HepG2 (cell line): ENCODE measurements around the gene COPZ2. TPM values are rescaled to one million over a fixed set of nuclear protein-coding genes. Genes with fewer than 3 reads are reported as not detected.
A peak's percentile ranks its signal among the peaks of the same experiment; 100 is the strongest.

ENCODE experiments used
- ARID2 ChIP-seq: sonication (generic); formaldehyde crosslinking; IDR thresholded peaks from 2 replicates; pipeline ENCODE4 v1.8.1; 2022; ENCODE audit warnings: mild to moderate bottlenecking, missing genetic modification reagents, borderline replicate concordance
- CBFB ChIP-seq: sonication (generic); formaldehyde crosslinking; IDR thresholded peaks from 2 replicates; pipeline ENCODE4 v1.4.0; 2020; ENCODE audit warnings: missing genetic modification reagents
- GPN1 ChIP-seq: sonication (generic); formaldehyde crosslinking; IDR thresholded peaks from 2 replicates; pipeline ENCODE4 v1.5.1; 2020; ENCODE audit warnings: missing genetic modification reagents, borderline replicate concordance
- MZF1 ChIP-seq: sonication (generic); formaldehyde crosslinking; IDR thresholded peaks from 2 replicates; pipeline ENCODE4 v1.8.1; 2023; ENCODE audit warnings: mild to moderate bottlenecking, missing genetic modification reagents, borderline replicate concordance
- NR2F1 ChIP-seq, 2 experiments: fragments of 450-650 bp in 1 of 2; formaldehyde crosslinking in 1 of 2; IDR thresholded peaks; 2 replicates each; pipeline versions ENCODE4 v1.5.0 to v1.6.1; 2016 to 2020; ENCODE audit warnings: mild to moderate bottlenecking in 1 of 2, missing compliant biosample characterization in 1 of 2, missing genetic modification reagents in 1 of 2, moderate library complexity in 1 of 2
- REXO4 ChIP-seq: sonication (generic); formaldehyde crosslinking; IDR thresholded peaks from 2 replicates; pipeline ENCODE4 v1.8.0; 2022; ENCODE audit warnings: missing genetic modification reagents, mild to moderate bottlenecking, borderline replicate concordance
- SALL2 ChIP-seq: sonication (generic); formaldehyde crosslinking; IDR thresholded peaks from 2 replicates; pipeline ENCODE4 v1.8.1; 2023; ENCODE audit warnings: mild to moderate bottlenecking, missing genetic modification reagents, inconsistent platforms
- SP5 ChIP-seq: IDR thresholded peaks from 2 replicates; pipeline ENCODE4 v1.6.1; 2016; ENCODE audit warnings: low read depth, borderline replicate concordance
- TCF7 ChIP-seq: sonication (generic); IDR thresholded peaks from 2 replicates; pipeline ENCODE4 v1.6.1; 2016; ENCODE audit warnings: antibody characterized with exemption, low read depth
- ZNF143 ChIP-seq: sonication (generic); formaldehyde crosslinking; IDR thresholded peaks from 2 replicates; pipeline ENCODE4 v1.4.0; 2020; ENCODE audit warnings: missing genetic modification reagents
- ZNF275 ChIP-seq: sonication (generic); formaldehyde crosslinking; IDR thresholded peaks from 2 replicates; pipeline ENCODE4 v1.8.0; 2022; ENCODE audit warnings: missing genetic modification reagents, mild to moderate bottlenecking, inconsistent platforms, borderline replicate concordance
- ZNF431 ChIP-seq: sonication (generic); formaldehyde crosslinking; IDR thresholded peaks from 2 replicates; pipeline ENCODE4 v1.9.0; 2022; ENCODE audit warnings: missing genetic modification reagents, low read depth, mild to moderate bottlenecking, borderline replicate concordance
- ZNF652 ChIP-seq: IDR thresholded peaks from 2 replicates; pipeline ENCODE4 v1.6.1; 2016; ENCODE audit warnings: low read depth, borderline replicate concordance
- ZNF776 ChIP-seq: sonication (generic); formaldehyde crosslinking; IDR thresholded peaks from 2 replicates; pipeline ENCODE4 v1.4.0; 2020; ENCODE audit warnings: mild to moderate bottlenecking, missing genetic modification reagents
- polyA plus RNA-seq, 8 experiments: library from polyadenylated mRNA; depleted of rRNA in 3 of 8; stranded (reverse) in 7 of 8; unstranded in 1 of 8; fragments of >200 nt; fragmentation: Illumina TruSeq in 4 of 8; extraction: Trizol in 4 of 8; gene quantifications; 2 replicates each; pipeline versions ENCODE4 v1.2.1 to v1.2.3, GENCODE V29; 2011 to 2016; ENCODE audit warnings: low read depth in 4 of 8, missing spikeins in 1 of 8, mixed read lengths in 1 of 8; ENCODE audit not compliant: insufficient read depth in 1 of 8
- total RNA-seq, 5 experiments: library from RNA; depleted of rRNA; stranded (reverse); fragments of >200 nt; fragmentation: Illumina TruSeq; extraction: Trizol; gene quantifications; 2 replicates each; pipeline ENCODE4 v1.2.3, GENCODE V29; 2016; ENCODE audit warnings: low read depth in 1 of 5
- TF ChIP-seq, protein P1 (sequence below): sonication (generic); formaldehyde crosslinking; IDR thresholded peaks from 2 replicates; pipeline ENCODE4 v1.5.0; 2020; ENCODE audit warnings: mild to moderate bottlenecking, missing genetic modification reagents, borderline replicate concordance
- TF ChIP-seq, protein P2 (sequence below): sonication (generic); formaldehyde crosslinking; IDR thresholded peaks from 2 replicates; pipeline ENCODE4 v1.8.0; 2022; ENCODE audit warnings: mild to moderate bottlenecking, missing genetic modification reagents
- TF ChIP-seq, protein P3 (sequence below): sonication (generic); formaldehyde crosslinking; IDR thresholded peaks from 2 replicates; pipeline ENCODE4 v1.4.0; 2020; ENCODE audit warnings: missing genetic modification reagents

The COPZ2 gene
- total and polyA plus RNA-seq, 2 of the 13 experiments (the other 11 are each of a cell fraction or from before 2014, with no cell fraction given), result 0.61 to 1.5 TPM

GRCh38 chr17:48036693-48037035 is 933 bp downstream of the COPZ2 start (continued):
- TF ChIP-seq, protein P1, sequence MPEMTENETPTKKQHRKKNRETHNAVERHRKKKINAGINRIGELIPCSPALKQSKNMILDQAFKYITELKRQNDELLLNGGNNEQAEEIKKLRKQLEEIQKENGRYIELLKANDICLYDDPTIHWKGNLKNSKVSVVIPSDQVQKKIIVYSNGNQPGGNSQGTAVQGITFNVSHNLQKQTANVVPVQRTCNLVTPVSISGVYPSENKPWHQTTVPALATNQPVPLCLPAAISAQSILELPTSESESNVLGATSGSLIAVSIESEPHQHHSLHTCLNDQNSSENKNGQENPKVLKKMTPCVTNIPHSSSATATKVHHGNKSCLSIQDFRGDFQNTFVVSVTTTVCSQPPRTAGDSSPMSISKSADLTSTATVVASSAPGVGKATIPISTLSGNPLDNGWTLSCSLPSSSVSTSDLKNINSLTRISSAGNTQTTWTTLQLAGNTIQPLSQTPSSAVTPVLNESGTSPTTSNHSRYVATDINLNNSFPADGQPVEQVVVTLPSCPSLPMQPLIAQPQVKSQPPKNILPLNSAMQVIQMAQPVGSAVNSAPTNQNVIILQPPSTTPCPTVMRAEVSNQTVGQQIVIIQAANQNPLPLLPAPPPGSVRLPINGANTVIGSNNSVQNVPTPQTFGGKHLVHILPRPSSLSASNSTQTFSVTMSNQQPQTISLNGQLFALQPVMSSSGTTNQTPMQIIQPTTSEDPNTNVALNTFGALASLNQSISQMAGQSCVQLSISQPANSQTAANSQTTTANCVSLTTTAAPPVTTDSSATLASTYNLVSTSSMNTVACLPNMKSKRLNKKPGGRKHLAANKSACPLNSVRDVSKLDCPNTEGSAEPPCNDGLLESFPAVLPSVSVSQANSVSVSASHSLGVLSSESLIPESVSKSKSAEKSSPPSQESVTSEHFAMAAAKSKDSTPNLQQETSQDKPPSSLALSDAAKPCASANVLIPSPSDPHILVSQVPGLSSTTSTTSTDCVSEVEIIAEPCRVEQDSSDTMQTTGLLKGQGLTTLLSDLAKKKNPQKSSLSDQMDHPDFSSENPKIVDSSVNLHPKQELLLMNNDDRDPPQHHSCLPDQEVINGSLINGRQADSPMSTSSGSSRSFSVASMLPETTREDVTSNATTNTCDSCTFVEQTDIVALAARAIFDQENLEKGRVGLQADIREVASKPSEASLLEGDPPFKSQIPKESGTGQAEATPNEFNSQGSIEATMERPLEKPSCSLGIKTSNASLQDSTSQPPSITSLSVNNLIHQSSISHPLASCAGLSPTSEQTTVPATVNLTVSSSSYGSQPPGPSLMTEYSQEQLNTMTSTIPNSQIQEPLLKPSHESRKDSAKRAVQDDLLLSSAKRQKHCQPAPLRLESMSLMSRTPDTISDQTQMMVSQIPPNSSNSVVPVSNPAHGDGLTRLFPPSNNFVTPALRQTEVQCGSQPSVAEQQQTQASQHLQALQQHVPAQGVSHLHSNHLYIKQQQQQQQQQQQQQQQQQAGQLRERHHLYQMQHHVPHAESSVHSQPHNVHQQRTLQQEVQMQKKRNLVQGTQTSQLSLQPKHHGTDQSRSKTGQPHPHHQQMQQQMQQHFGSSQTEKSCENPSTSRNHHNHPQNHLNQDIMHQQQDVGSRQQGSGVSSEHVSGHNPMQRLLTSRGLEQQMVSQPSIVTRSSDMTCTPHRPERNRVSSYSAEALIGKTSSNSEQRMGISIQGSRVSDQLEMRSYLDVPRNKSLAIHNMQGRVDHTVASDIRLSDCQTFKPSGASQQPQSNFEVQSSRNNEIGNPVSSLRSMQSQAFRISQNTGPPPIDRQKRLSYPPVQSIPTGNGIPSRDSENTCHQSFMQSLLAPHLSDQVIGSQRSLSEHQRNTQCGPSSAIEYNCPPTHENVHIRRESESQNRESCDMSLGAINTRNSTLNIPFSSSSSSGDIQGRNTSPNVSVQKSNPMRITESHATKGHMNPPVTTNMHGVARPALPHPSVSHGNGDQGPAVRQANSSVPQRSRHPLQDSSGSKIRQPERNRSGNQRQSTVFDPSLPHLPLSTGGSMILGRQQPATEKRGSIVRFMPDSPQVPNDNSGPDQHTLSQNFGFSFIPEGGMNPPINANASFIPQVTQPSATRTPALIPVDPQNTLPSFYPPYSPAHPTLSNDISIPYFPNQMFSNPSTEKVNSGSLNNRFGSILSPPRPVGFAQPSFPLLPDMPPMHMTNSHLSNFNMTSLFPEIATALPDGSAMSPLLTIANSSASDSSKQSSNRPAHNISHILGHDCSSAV, result no peak
- TF ChIP-seq SALL2, result 0 out of 2 replicates have a peak, but pooled peaks have one; percentile 28
- TF ChIP-seq REXO4 (CRISPR knock-in tag), result no peak
- no peak for TF ChIP-seq GPN1 (CRISPR knock-in tag)
- TF ChIP-seq MZF1, result no peak
- TF ChIP-seq NR2F1 (CRISPR knock-in tag; IDR thresholded peaks at IDR 0.05), result 0 out of 4 replicates have a peak, but pooled peaks of 1 of the 2 experiments have one; percentile 5
- TF ChIP-seq, protein P2, sequence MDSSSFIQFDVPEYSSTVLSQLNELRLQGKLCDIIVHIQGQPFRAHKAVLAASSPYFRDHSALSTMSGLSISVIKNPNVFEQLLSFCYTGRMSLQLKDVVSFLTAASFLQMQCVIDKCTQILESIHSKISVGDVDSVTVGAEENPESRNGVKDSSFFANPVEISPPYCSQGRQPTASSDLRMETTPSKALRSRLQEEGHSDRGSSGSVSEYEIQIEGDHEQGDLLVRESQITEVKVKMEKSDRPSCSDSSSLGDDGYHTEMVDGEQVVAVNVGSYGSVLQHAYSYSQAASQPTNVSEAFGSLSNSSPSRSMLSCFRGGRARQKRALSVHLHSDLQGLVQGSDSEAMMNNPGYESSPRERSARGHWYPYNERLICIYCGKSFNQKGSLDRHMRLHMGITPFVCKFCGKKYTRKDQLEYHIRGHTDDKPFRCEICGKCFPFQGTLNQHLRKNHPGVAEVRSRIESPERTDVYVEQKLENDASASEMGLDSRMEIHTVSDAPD (CRISPR knock-in tag), result no peak
- TF ChIP-seq CBFB (CRISPR knock-in tag), result 0 out of 2 replicates have a peak, but pooled peaks have one; percentile 40
- TF ChIP-seq ARID2 (CRISPR knock-in tag), result no peak
- peak; percentile 62; the same call in 1 of the 2 replicates for TF ChIP-seq ZNF431 (CRISPR knock-in tag)
- TF ChIP-seq ZNF776, result 0 out of 2 replicates have a peak, but pooled peaks have one; percentile 41
- TF ChIP-seq, protein P3, sequence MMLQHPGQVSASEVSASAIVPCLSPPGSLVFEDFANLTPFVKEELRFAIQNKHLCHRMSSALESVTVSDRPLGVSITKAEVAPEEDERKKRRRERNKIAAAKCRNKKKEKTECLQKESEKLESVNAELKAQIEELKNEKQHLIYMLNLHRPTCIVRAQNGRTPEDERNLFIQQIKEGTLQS (CRISPR knock-in tag), result 0 out of 2 replicates have a peak, but pooled peaks have one; percentile 2
- TF ChIP-seq ZNF652, result no peak
- no peak for TF ChIP-seq TCF7
- 0 out of 2 replicates have a peak, but pooled peaks have one; percentile 5 for TF ChIP-seq ZNF143 (CRISPR knock-in tag)
- TF ChIP-seq SP5 (CRISPR knock-in tag), result no peak
- TF ChIP-seq ZNF275, result 0 out of 2 replicates have a peak, but pooled peaks have one; percentile 69
